Endometrial microvascular endothelial cells (primary cell): Measurements from ENCODE around the gene HLA-DMB. TPM values are rescaled to one million over a fixed set of nuclear protein-coding genes. Genes with fewer than 3 reads are reported as not detected.

ENCODE experiments used
- in situ Hi-C: cut with HindIII; loops from 2 replicates; pipeline ENCODE4 v1.10.0; 2017; ENCODE audit warnings: low sequenced_read_pairs, low pct_unique_long_range_greater_than_20kb; ENCODE audit errors: inconsistent ontology term
- total RNA-seq: library from RNA; depleted of rRNA; stranded (reverse); fragments of >200 nt; gene quantifications from one replicate; pipeline ENCODE4 v1.2.3, GENCODE V29; 2015; ENCODE audit errors: inconsistent ontology term

The HLA-DMB gene
- total RNA-seq, 1 donor from 2014 or later, result 3.3 TPM

- in situ Hi-C loops, result no loop called here
Observed at GRCh38 chr6:32886681-32887383, 54.0 kb downstream of the HLA-DMB start.

GRCh38 chr6:32885698-32886286, 55.0 kb downstream of the HLA-DMB start:
- in situ Hi-C loops, result no loop called here

Other genes starting within 250 kb of the HLA-DMB start
- not detected for gene HLA-DQA2, start 199.6 kb downstream of the HLA-DMB start, total RNA-seq
- not detected for gene HLA-DQB2, start 177.5 kb downstream of the HLA-DMB start, total RNA-seq
- gene HLA-DOB, start 124.0 kb downstream of the HLA-DMB start, total RNA-seq, result 1.0 TPM
- 27.4 TPM for gene TAP2, start 102.3 kb downstream of the HLA-DMB start, total RNA-seq
- gene PSMB8, start 97.0 kb downstream of the HLA-DMB start, total RNA-seq, result 106 TPM
- gene TAP1, start 87.3 kb downstream of the HLA-DMB start, total RNA-seq, result 106 TPM
- 97.9 TPM for gene PSMB9, start 86.8 kb downstream of the HLA-DMB start, total RNA-seq
- 7.3 TPM for gene HLA-DMA, start 12.1 kb upstream of the HLA-DMB start, total RNA-seq
- gene BRD2, start 27.6 kb upstream of the HLA-DMB start, total RNA-seq, result 105 TPM
- gene HLA-DOA, start 68.6 kb upstream of the HLA-DMB start, total RNA-seq, result not detected
- gene HLA-DPA1, start 132.6 kb upstream of the HLA-DMB start, total RNA-seq, result 8.6 TPM
- gene HLA-DPB1, start 135.0 kb upstream of the HLA-DMB start, total RNA-seq, result 36.7 TPM